GM18867 (cell line): ENCODE results near the gene GSTM4.
A peak's percentile ranks its signal among the peaks of the same experiment; 100 is the strongest.
"Not testable (repeated sequence)": the region's sequence is repeated elsewhere in the genome, so short reads cannot be mapped to it uniquely, and the experiment has no call there.

Experiments used
- ATAC-seq: cut with Tn5 transposase; IDR thresholded peaks from one replicate; pipeline ENCODE4 v1.9.1; 2021; ENCODE audit warnings: mild to moderate bottlenecking, moderate library complexity; ENCODE audit not compliant: unreplicated experiment

GSTM4 gene

DNA sequence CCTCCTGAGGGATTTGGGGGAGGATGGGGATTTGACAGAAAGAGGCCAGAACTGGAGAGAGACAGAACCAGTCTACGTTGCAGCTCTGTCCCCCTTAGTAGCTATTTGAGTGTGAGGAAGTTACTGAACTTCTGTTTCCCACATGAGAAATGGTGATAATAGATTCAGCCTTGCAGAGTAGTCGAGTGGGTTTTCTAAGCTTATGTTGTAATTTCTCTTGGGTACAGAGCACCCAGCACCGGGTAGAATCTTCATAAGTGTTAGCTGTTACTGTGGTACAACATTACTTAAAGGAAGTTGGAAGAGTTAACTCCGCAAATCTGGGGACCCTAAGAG lies 4.8 kb downstream of the GSTM4 start:
- ATAC-seq, result not testable (repeated sequence)

DNA sequence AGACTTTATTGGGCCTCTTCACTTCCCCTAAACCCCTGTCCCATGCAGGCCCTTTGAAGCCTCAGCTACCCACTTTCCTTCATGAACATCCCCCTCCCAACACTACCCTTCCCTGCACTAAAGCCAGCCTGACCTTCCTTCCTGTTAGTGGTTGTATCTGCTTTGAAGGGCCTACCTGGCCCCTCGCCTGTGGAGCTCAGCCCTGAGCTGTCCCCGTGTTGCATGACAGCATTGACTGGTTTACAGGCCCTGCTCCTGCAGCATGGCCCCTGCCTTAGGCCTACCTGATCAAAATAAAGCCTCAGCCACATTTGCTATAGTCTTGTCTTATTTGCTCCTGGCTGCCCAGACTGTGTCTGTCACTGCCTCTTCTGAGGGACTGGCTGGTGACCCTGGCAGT lies 5.5 kb downstream of the GSTM4 start:
- no peak for ATAC-seq

GRCh38 chr1:109664671-109665070 lies 8.8 kb downstream of the GSTM4 start:
- no peak for ATAC-seq

- peak; percentile 56 for ATAC-seq
Observed at GRCh38 chr1:109667452-109668122, 11.7 kb downstream of the GSTM4 start, which contains the start of gene GSTM2. TSS of gene GSTM2 (plus strand) at chr1:109668057. CDS start at chr1:109668116, 59 bp downstream.

- ATAC-seq, result no peak
Observed at GRCh38 chr1:109668123-109668775, 12.3 kb downstream of the GSTM4 start.

DNA sequence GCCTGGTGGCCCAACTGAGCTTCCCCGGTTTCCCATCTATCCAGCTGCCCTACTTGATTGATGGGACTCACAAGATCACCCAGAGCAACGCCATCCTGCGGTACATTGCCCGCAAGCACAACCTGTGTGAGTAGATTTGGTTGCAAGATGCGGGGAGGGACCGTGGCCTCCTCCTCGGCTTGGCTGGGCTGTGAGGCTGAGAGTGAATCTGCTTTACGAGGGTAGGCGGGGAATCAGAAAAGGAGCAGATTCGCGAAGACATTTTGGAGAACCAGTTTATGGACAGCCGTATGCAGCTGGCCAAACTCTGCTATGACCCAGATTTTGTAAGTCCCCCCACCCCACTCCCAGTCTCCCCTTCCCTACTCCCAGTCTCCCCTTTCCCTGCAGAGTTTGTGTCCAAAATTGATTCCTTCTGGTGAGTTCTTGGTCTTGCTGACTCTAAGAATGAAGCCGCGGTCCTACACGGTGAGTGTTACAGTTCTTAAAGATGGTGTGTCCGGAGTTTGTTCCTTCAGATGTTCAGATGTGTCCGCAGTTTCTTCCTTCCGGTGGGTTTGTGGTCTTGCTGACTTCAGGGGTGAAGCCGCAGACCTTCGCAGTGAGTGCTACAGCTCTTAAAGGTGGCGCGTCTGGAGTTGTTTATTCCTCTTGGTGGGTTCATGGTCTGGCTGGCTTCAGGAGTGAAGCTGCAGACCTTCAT lies 13.5 kb downstream of the GSTM4 start:
- no peak for ATAC-seq

DNA sequence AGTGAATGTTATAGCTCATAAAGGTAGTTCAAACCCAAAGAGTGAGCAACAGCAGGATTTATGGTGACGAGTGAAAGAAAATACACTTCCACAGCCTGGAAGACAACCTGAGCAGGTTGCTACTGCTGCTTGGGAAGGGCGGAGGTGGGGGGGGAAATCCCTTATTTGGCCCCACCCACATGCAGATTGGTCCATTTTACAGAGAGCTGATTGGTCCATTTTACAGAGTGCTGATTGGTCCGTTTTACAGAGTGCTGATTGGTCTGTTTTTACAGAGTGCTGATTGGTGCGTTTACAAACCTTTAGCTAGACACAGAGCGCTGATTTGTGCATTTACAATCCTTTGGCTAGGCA lies 14.0 kb downstream of the GSTM4 start:
- ATAC-seq, result not testable (repeated sequence)

DNA sequence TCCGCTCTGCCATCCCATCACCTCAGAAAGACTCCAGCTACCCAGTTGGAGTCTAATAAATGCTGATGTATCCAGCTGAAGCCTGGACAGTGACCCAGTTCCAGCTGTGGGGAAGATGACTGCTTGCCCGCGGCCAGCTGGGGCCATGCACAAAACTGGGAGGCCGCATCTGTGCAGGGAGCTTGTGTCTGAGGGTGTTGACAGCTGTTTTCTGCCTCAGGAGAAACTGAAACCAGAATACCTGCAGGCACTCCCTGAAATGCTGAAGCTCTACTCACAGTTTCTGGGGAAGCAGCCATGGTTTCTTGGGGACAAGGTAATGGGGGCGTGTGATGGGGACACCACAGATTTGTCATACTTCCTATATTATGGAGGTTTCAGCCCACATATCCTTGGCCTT lies 15.2 kb downstream of the GSTM4 start:
- ATAC-seq, result no peak

DNA sequence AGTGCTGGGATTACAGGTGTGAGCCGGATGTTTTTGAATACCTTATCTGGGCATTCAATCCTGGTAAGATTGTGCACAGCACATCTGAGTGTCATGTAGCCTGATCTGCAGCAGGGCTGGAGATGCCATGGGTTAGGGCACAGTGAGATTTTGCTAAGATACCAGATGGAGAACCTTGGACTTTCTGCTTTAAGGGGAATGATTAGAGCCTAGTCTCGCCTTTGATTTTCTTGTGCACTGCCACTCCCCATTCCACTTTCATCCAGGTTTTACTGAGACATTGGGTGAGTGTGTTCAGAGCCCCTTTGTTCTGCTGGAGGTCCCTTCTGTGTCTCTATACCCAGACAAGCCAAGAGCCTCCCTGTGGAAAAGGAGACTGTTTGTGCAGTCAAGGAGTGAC lies 18.0 kb downstream of the GSTM4 start:
- ATAC-seq, result not testable (repeated sequence)

DNA sequence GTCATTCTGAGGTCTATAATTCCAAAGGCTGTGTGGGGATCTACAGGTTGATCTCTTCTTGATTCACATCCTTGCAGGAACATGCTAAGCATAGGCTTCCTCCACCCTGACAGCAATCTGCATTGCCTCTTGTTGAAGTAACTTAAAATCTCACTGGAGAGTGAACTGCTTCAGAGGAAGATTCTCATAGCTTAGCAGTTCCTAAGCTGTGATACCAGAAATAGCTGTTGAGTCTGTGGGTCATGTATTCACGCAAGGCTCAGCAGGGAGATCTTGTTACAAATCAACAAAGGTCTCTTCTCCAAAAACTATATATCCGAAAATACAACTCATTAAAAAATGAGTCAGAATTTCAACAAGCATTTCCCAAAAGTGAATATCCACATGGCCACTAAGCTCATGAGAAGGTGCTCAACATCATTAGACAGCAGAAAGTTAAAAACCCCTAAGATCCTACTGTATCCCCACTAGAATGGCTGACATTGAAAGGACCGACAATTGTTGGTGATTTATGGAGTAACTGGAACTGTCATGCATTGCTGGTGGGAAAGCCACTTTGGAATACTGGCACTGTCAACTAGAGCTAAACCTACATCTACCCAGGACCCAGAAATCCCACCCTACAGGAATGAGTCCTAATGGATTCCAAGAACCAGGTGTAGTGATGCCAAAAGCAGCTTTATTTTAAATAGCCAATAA lies 20.9 kb downstream of the GSTM4 start:
- ATAC-seq, result not testable (repeated sequence)

DNA sequence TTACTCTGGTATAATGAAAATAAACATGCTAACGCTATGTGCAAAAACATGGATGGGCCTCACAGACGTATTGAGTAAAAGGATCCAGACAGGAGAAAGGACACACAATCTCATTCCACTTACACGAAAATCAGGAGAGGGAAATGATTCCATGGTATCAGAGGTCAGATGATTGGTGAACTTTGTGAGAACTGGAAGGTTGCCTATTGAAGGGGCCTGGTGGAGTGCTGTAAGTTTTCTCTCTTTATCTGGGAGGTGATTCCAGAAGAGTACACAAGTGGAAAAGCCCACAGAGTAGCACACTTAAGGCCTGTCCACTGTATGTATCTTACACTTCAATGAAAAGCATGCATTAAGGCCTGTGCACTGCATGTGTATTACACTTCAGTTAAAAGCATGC lies 21.6 kb downstream of the GSTM4 start:
- no peak for ATAC-seq

- not testable (repeated sequence) for ATAC-seq
Observed at GRCh38 chr1:109678637-109679036, 22.7 kb downstream of the GSTM4 start.

DNA sequence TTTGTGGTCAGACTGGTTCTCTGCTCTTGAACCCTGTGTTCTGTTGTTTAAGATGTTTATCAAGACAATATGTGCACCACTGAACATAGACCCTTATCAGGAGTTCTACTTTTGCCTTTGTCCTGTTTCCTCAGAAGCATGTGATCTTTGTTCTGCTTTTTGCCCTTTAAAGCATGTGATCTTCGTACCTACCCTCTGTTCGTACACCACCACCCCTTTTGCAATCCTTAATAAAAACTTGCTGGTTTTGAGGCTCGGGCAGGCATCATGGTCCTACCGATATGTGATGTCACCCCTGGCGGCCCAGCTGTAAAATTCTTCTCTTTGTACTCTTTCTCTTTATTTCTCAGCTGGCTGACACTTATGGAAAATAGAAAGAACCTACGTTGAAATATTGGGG lies 28.9 kb downstream of the GSTM4 start:
- not testable (repeated sequence) for ATAC-seq

- ATAC-seq, result not testable (repeated sequence)
Observed at GRCh38 chr1:109685399-109685798, 29.5 kb downstream of the GSTM4 start.

GRCh38 chr1:109685890-109686289 lies 30.0 kb downstream of the GSTM4 start:
- not testable (repeated sequence) for ATAC-seq

DNA sequence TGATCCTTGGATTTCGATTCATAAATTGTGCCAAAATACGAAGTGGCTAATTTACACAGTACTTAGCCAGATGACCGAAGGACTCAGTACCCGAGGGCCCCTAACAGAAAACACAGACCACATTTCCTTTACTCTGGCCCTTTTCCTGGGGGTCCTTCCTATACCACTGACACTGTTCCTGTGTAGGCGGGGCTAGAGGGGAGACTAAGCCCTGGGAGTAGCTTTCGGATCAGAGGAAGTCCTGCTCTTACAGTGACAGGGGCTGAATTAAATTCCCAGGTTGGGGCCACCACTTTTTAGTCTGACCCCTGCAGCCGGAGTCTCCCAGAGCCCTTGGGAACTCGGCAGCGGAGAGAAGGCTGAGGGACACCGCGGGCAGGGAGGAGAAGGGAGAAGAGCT lies 31.2 kb downstream of the GSTM4 start:
- not testable (repeated sequence) for ATAC-seq

DNA sequence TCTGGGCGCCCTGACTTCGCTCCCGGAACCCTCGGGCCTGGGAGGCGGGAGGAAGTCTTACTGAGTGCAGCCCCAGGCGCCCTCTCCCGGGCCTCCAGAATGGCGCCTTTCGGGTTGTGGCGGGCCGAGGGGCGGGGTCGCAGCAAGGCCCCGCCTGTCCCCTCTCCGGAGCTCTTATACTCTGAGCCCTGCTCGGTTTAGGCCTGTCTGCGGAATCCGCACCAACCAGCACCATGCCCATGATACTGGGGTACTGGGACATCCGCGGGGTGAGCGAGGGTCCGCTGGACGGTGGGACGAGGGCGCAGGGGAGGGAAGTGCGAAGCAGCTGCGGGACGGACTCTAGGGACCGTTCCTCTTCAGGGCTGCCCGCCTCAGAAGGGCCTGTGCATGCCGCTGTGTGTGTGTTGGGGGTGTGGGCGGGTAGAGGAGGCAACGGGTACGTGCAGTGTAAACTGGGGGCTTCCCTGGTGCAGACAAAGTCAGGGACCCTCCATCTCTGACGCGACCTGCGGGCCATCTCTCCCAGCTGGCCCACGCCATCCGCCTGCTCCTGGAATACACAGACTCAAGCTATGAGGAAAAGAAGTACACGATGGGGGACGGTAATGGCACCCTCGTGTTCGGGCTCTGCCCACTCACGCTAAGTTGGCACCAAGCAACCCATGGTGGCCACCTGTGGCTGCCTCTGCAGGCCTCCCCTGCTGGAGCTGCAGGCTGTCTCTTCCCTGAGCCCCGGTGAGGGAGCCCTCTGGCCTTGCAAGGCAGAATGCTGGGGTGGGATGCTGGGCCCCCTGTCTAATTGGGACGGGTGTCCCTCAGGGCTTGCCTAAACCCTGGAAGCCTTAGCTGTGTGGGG lies 32.0 kb downstream of the GSTM4 start, which contains the start of gene GSTM1:
GSTM1 (plus strand) TSS at position 177 of the 859 bp plus-strand sequence; CDS start at position 234, 57 bp downstream.
- ATAC-seq, result peak; percentile 96

DNA sequence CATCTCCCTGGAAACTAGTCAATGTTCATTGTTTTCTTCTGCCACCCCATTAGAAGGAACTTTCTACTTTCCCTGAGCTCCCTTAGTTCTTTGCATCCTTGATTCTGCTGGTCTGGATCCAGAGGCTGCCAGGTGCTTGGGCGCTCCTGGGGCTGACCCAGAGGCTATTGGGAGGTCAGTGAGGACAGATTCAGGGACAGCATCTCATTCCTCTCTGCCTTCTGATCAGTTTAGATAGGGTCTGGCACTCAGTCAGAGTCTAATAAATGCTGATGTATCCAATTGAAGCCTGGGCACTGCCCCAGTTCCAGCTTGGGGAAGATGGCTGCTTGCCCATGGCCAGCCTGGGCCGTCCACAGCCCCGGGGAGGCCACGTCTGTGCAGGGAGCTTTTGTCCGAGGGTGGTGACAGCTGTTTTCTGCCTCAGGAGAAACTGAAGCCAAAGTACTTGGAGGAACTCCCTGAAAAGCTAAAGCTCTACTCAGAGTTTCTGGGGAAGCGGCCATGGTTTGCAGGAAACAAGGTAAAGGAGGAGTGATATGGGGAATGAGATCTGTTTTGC lies 34.0 kb downstream of the GSTM4 start:
- no peak for ATAC-seq

DNA sequence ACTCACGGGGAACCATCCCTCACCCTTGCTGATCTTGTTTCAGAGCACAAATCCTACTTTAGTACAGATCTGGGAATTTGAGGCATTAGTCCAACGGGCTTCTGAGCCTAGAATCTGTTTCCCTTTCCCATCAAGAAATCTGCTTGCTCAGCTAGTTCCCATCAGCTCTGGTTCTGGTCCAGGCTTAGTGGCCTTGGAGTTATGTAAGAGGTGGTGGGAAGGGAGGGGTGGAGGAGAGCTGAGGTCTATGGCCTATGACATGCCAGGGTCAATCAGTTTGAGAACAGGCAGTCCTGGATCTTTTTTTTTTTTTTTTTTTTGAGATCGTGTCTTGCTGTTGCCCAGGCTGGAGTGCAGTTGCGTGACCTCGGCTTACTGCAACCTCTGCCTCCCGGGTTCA lies 35.9 kb downstream of the GSTM4 start:
- no peak for ATAC-seq

- ATAC-seq, result not testable (repeated sequence)
Observed at GRCh38 chr1:109694400-109694799, 38.5 kb downstream of the GSTM4 start.
